Ishikawa (cell line): ENCODE measurements around the gene MLX.

Experiments
- CEBPB ChIP-seq: IDR thresholded peaks from 2 replicates; pipeline ENCODE4 v1.6.1; 2012
- CREB1 ChIP-seq: IDR thresholded peaks from 2 replicates; pipeline ENCODE4 v1.6.1; 2012; ENCODE audit warnings: low read depth
- EGR1 ChIP-seq: IDR thresholded peaks from 2 replicates; pipeline ENCODE4 v1.6.1; 2012
- EP300 ChIP-seq: IDR thresholded peaks from 2 replicates; pipeline ENCODE4 v1.6.1; 2012; ENCODE audit warnings: borderline replicate concordance
- FOXM1 ChIP-seq: IDR thresholded peaks from 2 replicates; pipeline ENCODE4 v1.6.1; 2012; ENCODE audit warnings: low read depth, borderline replicate concordance
- NFIC ChIP-seq: IDR thresholded peaks from 2 replicates; pipeline ENCODE4 v1.6.1; 2012
- RAD21 ChIP-seq: IDR thresholded peaks from 2 replicates; pipeline ENCODE4 v1.6.1; 2012; ENCODE audit warnings: low read depth
- TAF1 ChIP-seq: IDR thresholded peaks from 2 replicates; pipeline ENCODE4 v1.6.1; 2012; ENCODE audit warnings: low read depth, mild to moderate bottlenecking
- TCF12 ChIP-seq: IDR thresholded peaks from 2 replicates; pipeline ENCODE4 v1.6.1; 2012; ENCODE audit warnings: low read depth
- TEAD4 ChIP-seq: IDR thresholded peaks from 2 replicates; pipeline ENCODE4 v1.6.1; 2012
- YY1 ChIP-seq: IDR thresholded peaks from 2 replicates; pipeline ENCODE4 v1.6.1; 2012; ENCODE audit warnings: low read depth
- ZBTB7A ChIP-seq: IDR thresholded peaks from 2 replicates; pipeline ENCODE4 v1.6.1; 2012; ENCODE audit warnings: low read depth
- TF ChIP-seq, protein P1 (sequence below): IDR thresholded peaks from 2 replicates; pipeline ENCODE4 v1.6.1; 2012; ENCODE audit warnings: low read depth, mild to moderate bottlenecking
- TF ChIP-seq, protein P2 (sequence below): IDR thresholded peaks from 2 replicates; pipeline ENCODE4 v1.6.1; 2012
- TF ChIP-seq, protein P3 (sequence below): IDR thresholded peaks from 2 replicates; pipeline ENCODE4 v1.6.1; 2012

Gene MLX

DNA sequence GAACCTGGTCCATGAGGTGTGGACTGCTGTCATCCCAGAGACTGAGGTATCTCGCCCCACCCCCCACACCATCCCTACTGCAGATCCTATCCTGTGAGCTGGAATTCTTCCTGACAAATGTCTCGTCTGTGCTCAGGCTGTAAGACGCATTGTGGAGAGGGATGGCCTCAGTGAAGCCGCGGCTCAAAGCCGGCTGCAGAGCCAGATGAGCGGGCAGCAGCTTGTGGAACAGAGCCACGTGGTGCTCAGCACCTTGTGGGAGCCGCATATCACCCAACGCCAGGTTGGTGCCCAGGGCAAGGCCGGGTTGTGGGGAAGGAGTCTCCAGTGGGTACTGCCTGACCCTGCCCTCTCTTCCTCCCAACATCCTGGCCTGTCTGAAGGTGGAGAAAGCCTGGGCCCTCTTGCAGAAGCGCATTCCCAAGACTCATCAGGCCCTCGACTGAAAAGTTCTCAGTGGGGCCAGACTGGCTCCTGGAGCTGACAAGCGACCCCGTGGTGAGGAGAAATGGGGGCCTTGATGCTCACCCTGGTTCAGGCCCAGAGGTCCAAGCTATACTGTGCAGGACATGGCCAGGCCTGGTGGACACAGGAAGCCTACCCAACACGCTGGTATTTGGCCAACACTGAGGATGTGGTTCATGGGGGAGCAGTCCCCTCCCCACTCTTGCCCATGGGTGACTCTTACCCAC lies 1.2 kb upstream of the MLX start:
- TF ChIP-seq, protein P1, sequence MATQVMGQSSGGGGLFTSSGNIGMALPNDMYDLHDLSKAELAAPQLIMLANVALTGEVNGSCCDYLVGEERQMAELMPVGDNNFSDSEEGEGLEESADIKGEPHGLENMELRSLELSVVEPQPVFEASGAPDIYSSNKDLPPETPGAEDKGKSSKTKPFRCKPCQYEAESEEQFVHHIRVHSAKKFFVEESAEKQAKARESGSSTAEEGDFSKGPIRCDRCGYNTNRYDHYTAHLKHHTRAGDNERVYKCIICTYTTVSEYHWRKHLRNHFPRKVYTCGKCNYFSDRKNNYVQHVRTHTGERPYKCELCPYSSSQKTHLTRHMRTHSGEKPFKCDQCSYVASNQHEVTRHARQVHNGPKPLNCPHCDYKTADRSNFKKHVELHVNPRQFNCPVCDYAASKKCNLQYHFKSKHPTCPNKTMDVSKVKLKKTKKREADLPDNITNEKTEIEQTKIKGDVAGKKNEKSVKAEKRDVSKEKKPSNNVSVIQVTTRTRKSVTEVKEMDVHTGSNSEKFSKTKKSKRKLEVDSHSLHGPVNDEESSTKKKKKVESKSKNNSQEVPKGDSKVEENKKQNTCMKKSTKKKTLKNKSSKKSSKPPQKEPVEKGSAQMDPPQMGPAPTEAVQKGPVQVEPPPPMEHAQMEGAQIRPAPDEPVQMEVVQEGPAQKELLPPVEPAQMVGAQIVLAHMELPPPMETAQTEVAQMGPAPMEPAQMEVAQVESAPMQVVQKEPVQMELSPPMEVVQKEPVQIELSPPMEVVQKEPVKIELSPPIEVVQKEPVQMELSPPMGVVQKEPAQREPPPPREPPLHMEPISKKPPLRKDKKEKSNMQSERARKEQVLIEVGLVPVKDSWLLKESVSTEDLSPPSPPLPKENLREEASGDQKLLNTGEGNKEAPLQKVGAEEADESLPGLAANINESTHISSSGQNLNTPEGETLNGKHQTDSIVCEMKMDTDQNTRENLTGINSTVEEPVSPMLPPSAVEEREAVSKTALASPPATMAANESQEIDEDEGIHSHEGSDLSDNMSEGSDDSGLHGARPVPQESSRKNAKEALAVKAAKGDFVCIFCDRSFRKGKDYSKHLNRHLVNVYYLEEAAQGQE, result no peak

DNA sequence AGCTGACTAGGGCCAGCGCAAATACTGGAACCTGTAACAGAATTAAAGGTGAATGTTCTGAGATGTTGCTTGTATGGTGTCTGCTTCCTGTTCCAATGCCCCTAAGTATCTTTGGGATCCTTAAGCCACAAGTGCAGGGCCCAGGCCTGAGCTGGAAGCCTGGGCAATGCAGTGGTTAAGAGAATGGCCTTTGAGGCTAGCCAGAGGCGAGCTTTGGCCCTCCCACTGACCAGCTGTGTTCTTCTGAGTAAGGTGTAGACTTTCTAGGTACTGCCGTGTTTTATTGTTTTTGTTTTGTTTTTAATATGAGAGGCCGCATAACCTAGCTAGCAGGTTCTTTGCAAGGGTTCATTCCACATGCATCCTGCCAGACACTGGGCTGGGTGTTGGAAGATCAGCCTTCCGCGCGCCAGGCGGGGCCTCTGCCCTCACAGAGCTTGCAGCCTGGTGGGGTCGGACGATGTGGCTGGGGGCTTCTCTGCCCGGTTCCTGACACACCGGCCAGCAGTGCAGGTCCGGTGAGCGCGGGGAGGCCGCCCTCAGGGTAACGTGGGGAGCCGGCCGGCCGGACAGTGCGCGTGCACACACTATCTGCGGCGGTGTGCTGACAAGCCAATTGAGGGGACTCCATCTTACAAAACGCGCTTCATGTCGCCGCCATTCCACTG lies 551 bp upstream of the MLX start:
- peak; percentile 87; the same call in 1 of the 2 replicates for TF ChIP-seq YY1
- TF ChIP-seq NFIC, result no peak

DNA sequence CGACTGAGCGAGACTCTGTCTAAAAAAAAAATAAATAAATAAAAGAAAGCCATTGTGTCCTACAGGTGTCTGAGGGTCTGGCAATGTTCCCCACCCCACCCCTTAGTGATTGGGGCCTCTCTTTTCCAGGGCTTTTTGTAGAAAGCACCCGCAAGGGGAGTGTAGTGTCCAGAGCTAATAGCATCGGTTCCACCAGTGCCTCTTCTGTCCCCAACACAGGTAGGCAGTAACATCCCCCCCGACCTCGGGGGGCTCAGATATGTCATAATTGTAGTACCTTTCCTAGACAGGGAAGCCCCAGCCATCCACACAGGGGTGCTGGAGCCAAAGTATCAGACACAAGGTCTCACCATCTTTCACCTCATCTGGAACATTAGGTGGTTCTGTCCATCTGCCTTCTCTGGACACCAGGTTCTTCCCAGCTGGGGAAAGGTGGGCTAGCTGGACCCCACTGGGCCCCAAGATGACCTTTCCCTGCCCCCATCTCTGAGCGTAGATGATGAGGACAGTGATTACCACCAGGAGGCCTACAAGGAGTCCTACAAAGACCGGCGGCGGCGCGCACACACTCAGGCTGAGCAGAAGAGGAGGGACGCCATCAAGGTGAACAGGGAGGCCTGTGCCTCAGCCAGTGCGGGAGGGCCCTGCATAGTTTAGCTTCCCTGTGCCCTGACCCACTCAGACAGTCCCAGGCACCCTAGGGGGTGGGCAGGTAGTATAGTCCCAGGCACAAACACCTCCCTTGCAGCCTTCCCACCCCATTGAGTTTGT lies 1.6 kb downstream of the MLX start:
- TF ChIP-seq ZBTB7A (no peak), CREB1 (no peak), TEAD4 (no peak), EGR1 (no peak), FOXM1 (no peak), TCF12 (no peak), RAD21 (no peak), CEBPB (no peak), NFIC (no peak), YY1 (no peak), TAF1 (no peak), EP300 (no peak)
- TF ChIP-seq, protein P2, sequence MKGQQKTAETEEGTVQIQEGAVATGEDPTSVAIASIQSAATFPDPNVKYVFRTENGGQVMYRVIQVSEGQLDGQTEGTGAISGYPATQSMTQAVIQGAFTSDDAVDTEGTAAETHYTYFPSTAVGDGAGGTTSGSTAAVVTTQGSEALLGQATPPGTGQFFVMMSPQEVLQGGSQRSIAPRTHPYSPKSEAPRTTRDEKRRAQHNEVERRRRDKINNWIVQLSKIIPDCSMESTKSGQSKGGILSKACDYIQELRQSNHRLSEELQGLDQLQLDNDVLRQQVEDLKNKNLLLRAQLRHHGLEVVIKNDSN, result no peak
- TF ChIP-seq, protein P1, result no peak
- TF ChIP-seq, protein P3, sequence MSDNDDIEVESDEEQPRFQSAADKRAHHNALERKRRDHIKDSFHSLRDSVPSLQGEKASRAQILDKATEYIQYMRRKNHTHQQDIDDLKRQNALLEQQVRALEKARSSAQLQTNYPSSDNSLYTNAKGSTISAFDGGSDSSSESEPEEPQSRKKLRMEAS, result no peak

DNA sequence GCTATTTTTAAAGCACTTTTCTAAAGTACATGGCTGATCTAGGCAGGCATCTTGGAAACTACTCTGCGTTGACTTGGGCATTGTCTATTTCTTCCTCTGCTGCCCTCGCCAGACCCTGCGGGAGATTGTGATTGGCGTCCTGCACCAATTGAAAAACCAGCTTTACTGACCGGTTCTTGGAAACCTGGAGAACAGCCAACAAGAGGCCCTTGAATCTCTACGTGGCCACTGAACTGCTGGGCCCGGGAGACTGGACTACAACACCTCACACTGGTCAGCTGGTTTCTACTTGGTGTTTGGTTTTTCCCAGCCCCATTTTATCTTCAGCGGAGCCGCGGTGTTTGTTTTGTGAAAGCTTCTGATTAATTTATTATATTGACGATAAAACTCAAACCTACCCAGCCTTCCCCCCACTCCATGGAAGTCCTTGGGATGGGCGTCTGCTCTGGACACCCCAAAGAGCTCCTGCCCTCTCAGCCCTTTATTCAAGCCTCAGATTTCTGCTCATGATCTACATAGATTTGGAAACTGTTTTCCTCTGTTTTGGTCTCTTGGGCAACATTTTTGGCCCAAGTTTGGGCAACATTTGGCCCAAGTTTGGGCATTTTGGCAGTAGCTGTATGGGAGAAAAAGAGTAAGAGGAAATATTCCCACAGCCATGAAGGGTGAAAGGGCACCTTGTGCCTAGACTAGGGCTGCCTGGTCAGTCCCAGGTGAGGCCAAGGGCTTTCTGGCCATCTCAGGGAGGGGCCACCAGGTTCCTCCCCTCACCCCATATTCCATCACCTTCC lies 4.7 kb downstream of the MLX start:
- TF ChIP-seq NFIC (peak; percentile 70), EP300 (no peak)

DNA sequence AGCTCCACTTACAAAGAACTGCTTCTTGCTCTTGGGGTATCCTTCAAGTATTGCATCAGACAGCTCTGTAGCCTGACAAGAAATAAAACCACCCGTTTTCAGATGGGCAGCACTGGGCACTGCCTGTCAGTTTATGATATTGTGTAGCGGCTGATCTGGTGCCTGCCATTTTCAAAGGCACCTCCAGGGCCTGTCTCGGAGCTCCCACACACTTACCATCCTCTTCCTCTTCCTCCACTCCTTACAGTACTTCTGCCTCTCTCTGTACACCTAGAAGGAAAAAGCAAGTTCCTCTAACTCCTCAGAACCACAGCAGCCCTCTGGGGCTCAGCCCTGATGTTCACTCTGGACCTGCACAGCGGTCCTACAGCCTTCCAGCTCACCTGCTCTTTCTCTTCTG lies 6.2 kb downstream of the MLX start:
- no peak for TF ChIP-seq TCF12
- TF ChIP-seq, protein P1, result no peak
- no peak for TF ChIP-seq TAF1
- TF ChIP-seq, protein P2, result no peak
- TF ChIP-seq ZBTB7A, result no peak
- no peak for TF ChIP-seq RAD21
- TF ChIP-seq EP300, result no peak
- TF ChIP-seq NFIC, result no peak
- no peak for TF ChIP-seq YY1
- no peak for TF ChIP-seq FOXM1
- TF ChIP-seq TEAD4, result no peak
- TF ChIP-seq CEBPB, result no peak
- no peak for TF ChIP-seq CREB1
- TF ChIP-seq EGR1, result no peak
- TF ChIP-seq, protein P3, result no peak
